HEK293T (cell line): ENCODE data around the gene MAP2K3.
"Not testable (repeated sequence)": the region's sequence is repeated elsewhere in the genome, so short reads cannot be mapped to it uniquely, and the experiment has no call there.

Source experiments
- ARNT ChIP-seq: fragments of 450-650 bp; IDR thresholded peaks from 2 replicates; pipeline ENCODE4 v1.6.1; 2017; ENCODE audit warnings: mild to moderate bottlenecking
- BHLHE40 ChIP-seq: fragments of 450-650 bp; IDR thresholded peaks from 2 replicates; pipeline ENCODE4 v1.6.1; 2016; ENCODE audit warnings: mild to moderate bottlenecking, moderate library complexity, borderline replicate concordance
- CTBP1 ChIP-seq: fragments of 450-650 bp; IDR thresholded peaks from 2 replicates; pipeline ENCODE4 v1.6.1; 2016; ENCODE audit warnings: borderline replicate concordance
- ELF4 ChIP-seq: fragments of 450-650 bp; IDR thresholded peaks from 2 replicates; pipeline ENCODE4 v1.6.1; 2017; ENCODE audit warnings: antibody characterized with exemption
- FOXA1 ChIP-seq: fragments of 450-650 bp; IDR thresholded peaks from 2 replicates; pipeline ENCODE4 v1.6.1; 2016; ENCODE audit warnings: mild to moderate bottlenecking
- FOXK2 ChIP-seq: fragments of 450-650 bp; IDR thresholded peaks from 2 replicates; pipeline ENCODE4 v1.6.1; 2016; ENCODE audit warnings: mild to moderate bottlenecking
- FOXM1 ChIP-seq: fragments of 450-650 bp; IDR thresholded peaks from 2 replicates; pipeline ENCODE4 v1.6.1; 2017; ENCODE audit warnings: mild to moderate bottlenecking, borderline replicate concordance
- L3MBTL2 ChIP-seq: fragments of 450-650 bp; conservative IDR thresholded peaks from 2 replicates; pipeline ENCODE4 v1.6.1; 2016; ENCODE audit warnings: mild to moderate bottlenecking
- LEF1 ChIP-seq: fragments of 450-650 bp; IDR thresholded peaks from 2 replicates; pipeline ENCODE4 v1.6.1; 2017; ENCODE audit warnings: mild to moderate bottlenecking, borderline replicate concordance
- NFRKB ChIP-seq: fragments of 450-650 bp; IDR thresholded peaks from 2 replicates; pipeline ENCODE4 v1.6.1; 2016; ENCODE audit warnings: mild to moderate bottlenecking, moderate library complexity
- PKNOX1 ChIP-seq: fragments of 450-650 bp; IDR thresholded peaks from 2 replicates; pipeline ENCODE4 v1.6.1; 2016
- SP1 ChIP-seq: fragments of 450-650 bp; IDR thresholded peaks from 2 replicates; pipeline ENCODE4 v1.6.1; 2017
- SUZ12 ChIP-seq: fragments of 450-650 bp; IDR thresholded peaks from 2 replicates; pipeline ENCODE4 v1.6.1; 2016; ENCODE audit warnings: mild to moderate bottlenecking
- TARDBP ChIP-seq: fragments of 450-650 bp; IDR thresholded peaks from 2 replicates; pipeline ENCODE4 v1.6.1; 2016

DNA sequence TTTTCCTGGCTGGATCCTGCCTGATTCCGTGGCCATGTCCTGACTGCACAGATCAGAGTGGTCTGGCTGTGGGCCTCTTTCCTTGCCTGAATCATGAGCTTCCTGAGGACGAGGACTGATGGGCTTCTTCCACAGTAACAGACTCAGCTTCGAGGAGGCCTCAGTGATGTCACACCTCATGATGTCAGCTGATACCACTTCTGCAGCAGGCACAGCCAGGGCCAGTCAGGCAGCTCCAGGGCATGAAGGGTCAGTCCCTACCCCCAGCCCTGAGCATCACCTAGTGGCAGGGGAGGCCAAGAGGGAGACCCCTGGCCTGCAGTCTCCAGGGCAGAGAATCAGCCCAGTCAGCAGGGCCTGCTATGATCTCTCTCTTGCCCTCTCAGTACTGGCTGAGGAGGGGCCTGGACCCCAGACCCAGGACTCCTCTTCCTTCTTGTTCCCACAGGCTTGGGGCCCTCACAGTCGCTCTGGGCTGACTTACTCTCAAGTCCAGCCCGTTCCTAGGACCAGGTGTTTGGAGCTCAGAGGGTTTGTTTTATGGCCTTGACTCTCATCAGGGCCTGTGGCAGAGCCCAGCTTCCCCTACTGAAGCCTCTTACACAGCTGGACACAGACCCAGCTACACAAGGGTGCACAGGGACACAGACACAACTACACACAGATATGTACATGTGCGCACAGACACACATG, 65.0 kb downstream of the MAP2K3 start:
- TF ChIP-seq LEF1, SUZ12, SP1, L3MBTL2, BHLHE40, FOXM1, FOXA1, ELF4, TARDBP, ARNT, FOXK2, PKNOX1, CTBP1, NFRKB: not testable (repeated sequence)
